RWPE1 (cell line): Measurements from ENCODE around the gene RRP1B.

Experiments
- CTCF ChIA-PET: fragments of 350-600 bp; sonication (Branson Sonifier 250); formaldehyde crosslinking; extraction: SDS; loops from one replicate; lab custom pipeline; 2021; lab: Yijun Ruan, JAX
- POLR2A ChIA-PET: fragments of 400-600 bp; formaldehyde crosslinking; extraction: SDS; loops from one replicate; lab custom pipeline; 2020; ENCODE audit warnings: antibody characterized with exemption; ENCODE audit not compliant: low non-redundant PET; lab: Yijun Ruan, JAX
- DNase-seq: peaks from one replicate; pipeline ENCODE4 v3.0.0; 2012; ENCODE audit warnings: low spot score
- H3K27ac ChIP-seq: fragments of 450-650 bp; 2 replicates; pipeline ENCODE4 v1.5.1; 2017
- TF ChIP-seq, protein P1 (sequence below): fragments of 450-650 bp; conservative IDR thresholded peaks from 2 replicates; pipeline ENCODE4 v1.5.1; 2017; ENCODE audit warnings: low read depth, mild to moderate bottlenecking

Gene RRP1B

DNA sequence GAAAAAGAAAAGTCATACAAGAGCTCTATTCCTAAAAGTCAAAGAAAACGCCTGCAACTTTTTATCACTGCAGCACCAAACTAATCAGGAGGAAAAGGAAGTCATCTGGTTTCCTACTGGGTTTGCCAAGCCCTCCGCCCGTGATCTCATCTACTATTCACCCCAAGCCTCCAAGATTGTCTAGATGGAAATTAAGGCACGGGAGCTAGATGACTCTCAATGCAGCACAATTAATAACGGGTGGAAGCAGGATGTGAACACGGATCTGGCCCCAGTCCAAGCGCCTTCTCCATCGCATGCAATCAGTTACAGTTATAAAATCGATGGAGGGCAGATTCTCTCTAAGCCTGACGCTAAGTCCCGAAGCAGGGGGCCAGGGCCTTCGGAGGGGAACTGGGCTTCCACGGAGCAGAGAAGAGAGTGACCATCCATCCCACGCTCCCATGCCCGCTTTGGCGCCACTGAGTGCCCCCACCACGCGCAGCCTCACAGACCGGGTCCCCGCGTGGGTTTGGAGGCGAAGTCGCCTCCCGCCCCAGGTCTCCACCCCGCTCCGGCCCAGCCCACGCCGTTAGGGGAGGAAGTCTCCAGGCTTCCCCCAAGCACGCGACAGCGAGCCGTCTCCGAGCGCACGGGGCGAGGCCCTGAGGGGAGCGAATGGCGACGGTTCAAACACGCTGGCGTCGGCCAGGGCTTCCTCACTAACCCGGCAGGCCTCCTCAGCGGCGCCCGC is 1.8 kb upstream of the RRP1B start:
- 0 out of 2 replicates have a peak overlapping the region, but pooled peaks have one; percentile 10 for H3K27ac ChIP-seq
- TF ChIP-seq, protein P1, sequence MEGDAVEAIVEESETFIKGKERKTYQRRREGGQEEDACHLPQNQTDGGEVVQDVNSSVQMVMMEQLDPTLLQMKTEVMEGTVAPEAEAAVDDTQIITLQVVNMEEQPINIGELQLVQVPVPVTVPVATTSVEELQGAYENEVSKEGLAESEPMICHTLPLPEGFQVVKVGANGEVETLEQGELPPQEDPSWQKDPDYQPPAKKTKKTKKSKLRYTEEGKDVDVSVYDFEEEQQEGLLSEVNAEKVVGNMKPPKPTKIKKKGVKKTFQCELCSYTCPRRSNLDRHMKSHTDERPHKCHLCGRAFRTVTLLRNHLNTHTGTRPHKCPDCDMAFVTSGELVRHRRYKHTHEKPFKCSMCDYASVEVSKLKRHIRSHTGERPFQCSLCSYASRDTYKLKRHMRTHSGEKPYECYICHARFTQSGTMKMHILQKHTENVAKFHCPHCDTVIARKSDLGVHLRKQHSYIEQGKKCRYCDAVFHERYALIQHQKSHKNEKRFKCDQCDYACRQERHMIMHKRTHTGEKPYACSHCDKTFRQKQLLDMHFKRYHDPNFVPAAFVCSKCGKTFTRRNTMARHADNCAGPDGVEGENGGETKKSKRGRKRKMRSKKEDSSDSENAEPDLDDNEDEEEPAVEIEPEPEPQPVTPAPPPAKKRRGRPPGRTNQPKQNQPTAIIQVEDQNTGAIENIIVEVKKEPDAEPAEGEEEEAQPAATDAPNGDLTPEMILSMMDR, result no peak
- DNase-seq, result no peak
- CTCF ChIA-PET, result no interaction called here
- POLR2A ChIA-PET, result no interaction called here

DNA sequence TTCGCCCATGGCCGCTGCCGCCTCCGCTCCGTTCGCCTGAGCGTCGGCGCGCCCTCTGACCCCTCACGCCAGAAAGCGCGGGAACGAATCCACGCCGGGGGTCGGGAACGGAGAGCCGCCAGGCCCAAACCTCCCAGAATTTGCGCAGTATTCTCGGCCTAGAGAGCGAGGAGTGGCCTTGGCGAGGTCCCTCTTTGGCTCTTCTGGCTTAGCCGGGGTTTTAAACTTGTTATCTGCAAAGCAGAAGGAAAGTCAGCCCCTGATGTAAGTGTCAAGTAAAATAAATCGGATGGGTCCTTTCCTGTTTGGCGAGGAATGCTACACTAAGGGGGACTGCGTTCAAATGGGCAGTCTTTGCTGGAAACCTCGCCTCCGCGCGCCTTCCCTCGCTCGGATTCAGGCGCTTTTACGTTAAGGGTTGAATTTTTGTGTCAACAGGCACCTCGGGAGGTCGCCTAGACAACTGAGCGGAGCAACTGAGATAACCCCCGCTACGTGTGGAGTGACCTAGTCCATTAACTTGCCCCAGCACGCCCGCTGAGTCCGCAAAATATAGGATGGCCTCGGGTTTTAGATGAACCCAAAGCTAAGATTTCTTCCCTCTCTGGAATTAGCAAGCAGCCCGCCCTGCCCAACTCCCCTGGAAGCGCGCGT is 1.1 kb upstream of the RRP1B start:
- TF ChIP-seq, protein P1, result no peak
- peak overlapping the region; percentile 83 for H3K27ac ChIP-seq
- CTCF ChIA-PET, result no interaction called here
- DNase-seq, result no peak
- POLR2A ChIA-PET, result no interaction called here

DNA sequence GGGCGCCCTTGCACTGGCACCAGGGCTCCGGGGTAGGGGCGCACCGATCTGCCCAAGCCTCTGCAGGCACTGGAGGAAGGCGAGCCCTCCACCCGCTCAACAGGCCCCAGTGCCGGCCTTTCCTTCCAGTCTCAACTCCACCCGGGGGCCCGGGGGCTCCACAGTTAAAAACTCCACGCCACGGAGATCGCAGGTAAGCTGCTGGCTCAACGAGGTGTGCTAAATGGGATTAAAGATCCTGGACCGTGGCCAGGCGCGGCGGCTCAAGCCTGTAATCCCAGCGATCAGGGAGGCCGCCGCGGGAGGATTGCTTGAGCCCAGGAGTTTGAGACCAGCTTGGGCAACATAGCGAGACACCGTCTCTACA is 608 bp upstream of the RRP1B start:
- H3K27ac ChIP-seq, result peak overlapping the region; percentile 83
- ChIA-PET CTCF (no interaction called here), POLR2A (no interaction called here)
- TF ChIP-seq, protein P1, result no peak
- DNase-seq, result no peak

GRCh38 chr21:43662286-43662685 is 2.9 kb downstream of the RRP1B start:
- POLR2A ChIA-PET, result no interaction called here
- H3K27ac ChIP-seq, result no peak overlapping the region
- CTCF ChIA-PET, result no interaction called here
- DNase-seq, result no peak
- TF ChIP-seq, protein P1, result no peak

DNA sequence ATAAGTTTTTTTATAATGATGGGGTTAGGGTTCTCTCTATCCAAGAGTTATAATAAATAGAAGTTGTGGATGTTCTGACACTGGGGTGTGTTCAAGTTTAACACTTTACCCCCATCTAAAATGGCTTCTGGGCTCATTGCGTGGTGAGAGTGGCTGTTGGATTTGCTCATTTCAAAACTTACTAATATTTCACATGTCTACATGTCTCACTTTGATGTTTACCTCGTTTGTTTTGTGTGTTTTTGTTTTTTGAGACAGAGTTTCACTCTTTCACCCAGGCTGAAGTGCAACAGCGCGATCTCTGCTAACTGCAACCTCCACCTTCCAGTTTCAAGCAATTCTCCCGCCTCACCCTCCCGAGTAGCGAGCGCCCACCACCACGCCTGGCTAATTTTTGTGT is 3.7 kb downstream of the RRP1B start:
- no peak for DNase-seq
- ChIA-PET CTCF (interaction anchor here (0.6 kb wide), 1 partner anchor 51 kb away, joined by 3 read pairs; no protein-coding TSS in a partner anchor), POLR2A (no interaction called here)
- 0 out of 2 replicates have a peak overlapping the region, but pooled peaks have one; percentile 13 for H3K27ac ChIP-seq
- TF ChIP-seq, protein P1, result no peak

DNA sequence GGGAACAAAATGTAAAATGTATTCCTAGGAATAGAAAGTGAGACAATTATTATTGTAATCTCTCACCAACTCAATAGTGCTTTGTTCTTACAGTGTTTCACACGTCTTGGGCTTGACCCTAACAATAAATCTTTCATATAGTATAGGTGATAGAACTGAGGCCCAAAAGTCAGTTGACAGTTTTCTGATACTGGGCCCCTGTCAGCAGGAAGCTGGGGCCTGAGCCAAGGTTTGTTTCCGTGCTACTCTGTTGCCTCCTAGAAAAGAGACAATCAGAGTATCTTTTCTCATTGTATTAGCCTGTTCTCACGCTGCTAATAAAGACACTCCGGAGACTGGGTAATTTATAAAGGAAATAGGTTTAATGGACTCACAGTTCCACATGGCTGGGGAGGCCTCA is 5.0 kb downstream of the RRP1B start:
- ChIA-PET CTCF (no interaction called here), POLR2A (no interaction called here)
- H3K27ac ChIP-seq, result no peak overlapping the region
- DNase-seq, result no peak
- TF ChIP-seq, protein P1, result no peak
